HG03097 (cell line): Measurements from ENCODE around the gene DTD1.
A peak's percentile ranks its signal among the peaks of the same experiment; 100 is the strongest.
"Not testable (repeated sequence)": the region's sequence is repeated elsewhere in the genome, so short reads cannot be mapped to it uniquely, and the experiment has no call there.

Experiments used
- ATAC-seq: cut with Tn5 transposase; IDR thresholded peaks from one replicate; pipeline ENCODE4 v1.9.1; 2021; ENCODE audit not compliant: unreplicated experiment, low FRiP score

DTD1 gene

GRCh38 chr20:18737140-18737539 lies 149.3 kb downstream of the DTD1 start:
- ATAC-seq, result no peak

GRCh38 chr20:18738055-18738454 lies 150.2 kb downstream of the DTD1 start:
- no peak for ATAC-seq

GRCh38 chr20:18738888-18739287 lies 151.0 kb downstream of the DTD1 start:
- ATAC-seq, result no peak

- no peak for ATAC-seq
These were observed 151.9 kb downstream of the DTD1 start for GRCh38 chr20:18739751-18740166.

- no peak for ATAC-seq
These were observed 152.9 kb downstream of the DTD1 start for GRCh38 chr20:18740726-18741125.

- no peak for ATAC-seq
These were observed 155.0 kb downstream of the DTD1 start for GRCh38 chr20:18742841-18743240.

GRCh38 chr20:18743665-18744440 lies 156.0 kb downstream of the DTD1 start:
- no peak for ATAC-seq

GRCh38 chr20:18747090-18747489 lies 159.2 kb downstream of the DTD1 start:
- no peak for ATAC-seq

GRCh38 chr20:18748987-18749386 lies 161.1 kb downstream of the DTD1 start:
- no peak for ATAC-seq

GRCh38 chr20:18749528-18749927 lies 161.7 kb downstream of the DTD1 start:
- no peak for ATAC-seq

GRCh38 chr20:18750735-18751134 lies 162.9 kb downstream of the DTD1 start:
- ATAC-seq, result no peak

- peak; percentile 99 for ATAC-seq
These were observed 166.3 kb downstream of the DTD1 start for GRCh38 chr20:18754030-18754652.

GRCh38 chr20:18754653-18755045 lies 166.8 kb downstream of the DTD1 start:
- no peak for ATAC-seq

GRCh38 chr20:18760852-18761251 lies 173.0 kb downstream of the DTD1 start:
- ATAC-seq, result not testable (repeated sequence)

- no peak for ATAC-seq
These were observed 179.8 kb downstream of the DTD1 start for GRCh38 chr20:18767676-18768075.

- ATAC-seq, result no peak
These were observed 185.7 kb downstream of the DTD1 start for GRCh38 chr20:18773566-18773965.

GRCh38 chr20:18774207-18774606 lies 186.4 kb downstream of the DTD1 start:
- no peak for ATAC-seq

GRCh38 chr20:18775633-18776032 lies 187.8 kb downstream of the DTD1 start:
- no peak for ATAC-seq

GRCh38 chr20:18778690-18779392 lies 191.0 kb downstream of the DTD1 start:
- ATAC-seq, result no peak

GRCh38 chr20:18780385-18781130 lies 192.7 kb downstream of the DTD1 start:
- ATAC-seq, result no peak

- no peak for ATAC-seq
These were observed 193.7 kb downstream of the DTD1 start for GRCh38 chr20:18781509-18781908.
